ENCODE results near the gene LIMA1.
"Not testable (repeated sequence)": the region's sequence is repeated elsewhere in the genome, so short reads cannot be mapped to it uniquely, and the experiment has no call there.

LIMA1 gene

DNA sequence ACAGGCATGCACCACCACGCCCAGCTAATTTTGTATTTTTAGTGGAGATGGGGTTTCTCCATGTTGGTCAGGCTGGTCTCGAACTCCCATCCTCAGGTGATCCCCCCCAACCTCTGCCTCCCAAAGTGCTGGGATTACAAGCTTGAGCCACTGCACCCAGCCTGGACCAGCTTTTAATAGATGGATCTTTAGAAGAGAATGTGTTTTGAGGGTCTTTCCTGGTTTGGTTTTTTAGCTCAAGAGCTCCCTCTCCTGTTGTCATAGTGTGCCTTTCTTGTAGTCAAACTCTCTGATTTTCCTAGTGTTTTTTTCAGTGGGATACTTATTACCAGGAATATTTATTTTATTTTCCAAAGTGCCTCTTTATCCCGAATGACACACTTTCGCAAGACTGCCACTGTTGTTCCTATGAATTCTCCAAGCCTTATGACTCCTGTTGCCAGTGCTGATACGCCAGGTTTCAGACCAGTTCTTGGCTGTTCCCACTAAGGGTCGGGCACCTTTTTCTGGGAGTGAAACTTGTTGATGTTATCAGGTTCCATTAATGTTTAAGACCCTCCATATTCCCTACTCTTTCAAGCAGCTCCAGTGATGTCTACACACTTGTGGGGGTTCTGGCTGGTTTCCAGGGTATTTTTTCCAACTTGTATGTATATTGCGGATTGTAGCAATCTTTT, 31.5 kb upstream of the LIMA1 start:
- no peaks in the 10 kb centered on the region for H3K4me1 ChIP-seq (ENCODE audit: control insufficient read depth, insufficient read depth, low read length)
- WGBS, 2 experiments = 74% methylated on average over 6 to 7 of the region's 7 CpGs
- no peaks in the 10 kb centered on the region for H3K27me3 ChIP-seq (ENCODE audit: control insufficient read depth, insufficient read depth, low read length, poor library complexity, severe bottlenecking)
- H3K36me3 ChIP-seq (ENCODE audit: control insufficient read depth, insufficient read depth, low read length) = no peaks in the 10 kb centered on the region
- H3K27ac ChIP-seq (ENCODE audit: insufficient read depth, low read depth, low read length, poor library complexity, severe bottlenecking) = no peak overlapping the region
- no peaks in the 10 kb centered on the region for H3K9me3 ChIP-seq (ENCODE audit: control insufficient read depth, low read length)
- no peak overlapping the region for H3K4me3 ChIP-seq (ENCODE audit: insufficient read depth, low read depth, low read length)

DNA sequence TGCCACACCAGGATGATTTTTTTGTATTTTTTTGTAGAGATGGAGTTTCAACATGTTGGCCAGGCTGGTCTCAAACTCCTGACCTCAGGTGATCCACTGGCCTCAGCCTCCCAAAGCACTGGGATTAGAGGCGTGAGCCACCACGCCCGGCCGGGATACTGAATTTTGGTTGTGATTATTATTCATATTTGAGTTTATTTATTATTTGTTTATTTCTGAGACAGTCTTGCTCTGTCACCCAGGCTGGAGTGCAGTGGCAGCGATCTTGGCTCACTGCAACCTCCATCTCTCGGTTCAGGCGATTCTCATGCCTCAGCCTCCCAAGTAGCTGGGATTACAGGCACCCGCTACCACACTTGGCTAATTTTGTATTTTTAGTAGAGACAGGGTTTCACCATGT, 30.7 kb upstream of the LIMA1 start:
- not testable (repeated sequence) for H3K4me1 ChIP-seq (ENCODE audit: control insufficient read depth, insufficient read depth, low read length); H3K36me3 ChIP-seq (ENCODE audit: control insufficient read depth, insufficient read depth, low read length); H3K9me3 ChIP-seq (ENCODE audit: control insufficient read depth, low read length); H3K27ac ChIP-seq (ENCODE audit: insufficient read depth, low read depth, low read length, poor library complexity, severe bottlenecking); H3K27me3 ChIP-seq (ENCODE audit: control insufficient read depth, insufficient read depth, low read length, poor library complexity, severe bottlenecking); H3K4me3 ChIP-seq (ENCODE audit: insufficient read depth, low read depth, low read length)
- 87 to 96% methylated on average over 8 of the region's 8 CpGs for WGBS, 2 experiments

DNA sequence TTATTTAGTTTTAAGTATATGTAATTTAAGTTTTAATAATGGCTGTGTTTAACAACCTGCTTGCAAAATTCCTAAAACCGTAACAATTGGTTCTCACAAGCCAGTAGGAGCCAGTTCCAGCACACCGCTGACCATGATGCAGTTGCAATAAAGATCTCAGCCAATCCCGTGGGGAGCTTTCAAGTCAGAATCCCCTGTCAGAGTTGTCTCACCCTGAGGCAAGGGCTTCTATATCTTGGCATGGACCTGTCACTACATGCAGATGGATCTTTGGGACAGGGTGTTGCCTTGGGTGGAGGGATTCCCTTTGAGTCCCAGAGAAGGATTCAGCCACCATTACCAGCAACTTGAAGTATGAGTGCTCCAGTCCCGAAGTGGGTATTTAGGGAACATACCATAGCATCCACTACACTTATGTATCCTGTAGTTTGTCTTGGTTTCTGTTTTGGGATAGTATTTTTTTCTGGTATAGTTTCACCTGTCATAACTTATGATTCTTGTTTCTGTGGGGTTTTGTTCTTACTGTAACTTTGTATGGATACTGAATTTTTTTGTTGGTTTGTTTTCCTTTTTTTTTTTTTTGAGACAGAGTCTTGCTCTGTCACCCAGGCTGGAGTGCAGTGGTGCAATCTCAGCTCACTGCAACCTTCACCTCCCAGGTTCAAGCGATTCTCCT, 30.1 kb upstream of the LIMA1 start:
- no peak overlapping the region for H3K4me3 ChIP-seq (ENCODE audit: insufficient read depth, low read depth, low read length)
- 88 to 96% methylated on average over 4 to 5 of the region's 5 CpGs for WGBS, 2 experiments
- no peaks in the 10 kb centered on the region for H3K4me1 ChIP-seq (ENCODE audit: control insufficient read depth, insufficient read depth, low read length)
- no peaks in the 10 kb centered on the region for H3K27me3 ChIP-seq (ENCODE audit: control insufficient read depth, insufficient read depth, low read length, poor library complexity, severe bottlenecking)
- no peaks in the 10 kb centered on the region for H3K36me3 ChIP-seq (ENCODE audit: control insufficient read depth, insufficient read depth, low read length)
- no peak overlapping the region for H3K27ac ChIP-seq (ENCODE audit: insufficient read depth, low read depth, low read length, poor library complexity, severe bottlenecking)
- no peaks in the 10 kb centered on the region for H3K9me3 ChIP-seq (ENCODE audit: control insufficient read depth, low read length)

DNA sequence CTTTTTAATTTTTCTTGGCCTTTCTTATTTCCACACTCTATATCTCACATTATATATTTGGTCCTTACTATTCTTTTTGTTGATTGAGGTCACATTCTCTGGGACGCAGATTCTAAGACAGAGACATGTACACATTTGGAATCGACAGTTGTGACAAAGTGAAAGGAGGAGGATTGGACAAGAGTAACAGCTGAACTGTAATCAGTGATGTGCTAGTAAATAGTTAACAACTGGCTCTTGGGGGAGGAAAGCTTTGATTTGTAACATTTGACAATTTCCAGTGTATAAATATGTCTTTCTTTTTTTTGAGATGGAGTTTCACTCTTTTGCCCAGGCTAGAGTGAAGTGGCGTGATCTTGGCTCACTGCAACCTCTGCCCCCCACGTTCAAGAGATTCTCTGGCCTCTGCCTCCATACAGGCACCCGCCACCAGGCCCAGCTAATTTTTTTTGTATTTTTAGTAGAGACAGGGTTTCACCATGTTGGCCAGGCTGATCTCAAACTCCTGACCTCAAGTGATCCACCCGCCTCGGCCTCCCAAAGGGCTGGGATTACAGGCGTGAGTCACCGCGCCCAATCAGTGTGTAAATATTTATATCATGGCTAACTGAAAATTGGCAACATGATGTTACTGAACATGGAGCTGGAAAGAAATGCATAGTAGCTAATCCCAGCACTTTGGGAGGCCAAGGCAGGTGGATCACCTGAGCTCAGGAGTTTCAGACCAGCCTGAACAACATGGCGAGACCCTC, 28.7 kb upstream of the LIMA1 start:
- not testable (repeated sequence) for H3K4me1 ChIP-seq (ENCODE audit: control insufficient read depth, insufficient read depth, low read length); H3K9me3 ChIP-seq (ENCODE audit: control insufficient read depth, low read length); H3K27ac ChIP-seq (ENCODE audit: insufficient read depth, low read depth, low read length, poor library complexity, severe bottlenecking); H3K36me3 ChIP-seq (ENCODE audit: control insufficient read depth, insufficient read depth, low read length); H3K4me3 ChIP-seq (ENCODE audit: insufficient read depth, low read depth, low read length); H3K27me3 ChIP-seq (ENCODE audit: control insufficient read depth, insufficient read depth, low read length, poor library complexity, severe bottlenecking)
- WGBS, 2 experiments = 94 to 95% methylated on average over 11 of the region's 11 CpGs

DNA sequence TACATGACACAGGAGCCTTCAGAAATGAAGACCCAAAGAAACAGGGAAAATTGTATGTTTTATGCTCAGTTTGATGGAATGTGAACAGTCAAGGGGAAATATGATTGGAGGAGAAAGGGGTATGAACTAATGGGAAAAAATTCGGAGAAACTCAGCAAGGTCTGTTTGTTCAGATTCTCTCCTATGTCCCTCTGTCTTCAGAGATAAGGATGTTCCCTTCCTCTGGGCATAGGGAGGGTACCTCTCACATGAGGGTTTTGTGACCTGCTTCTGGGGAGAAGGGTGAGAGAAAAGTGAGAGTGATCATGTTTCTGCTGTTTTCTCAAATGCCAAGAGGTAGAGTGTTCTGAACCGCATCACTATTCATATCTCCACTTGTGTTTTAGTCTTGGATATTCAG, 26.6 kb upstream of the LIMA1 start:
- H3K36me3 ChIP-seq (ENCODE audit: control insufficient read depth, insufficient read depth, low read length) = no peaks in the 10 kb centered on the region
- H3K27me3 ChIP-seq (ENCODE audit: control insufficient read depth, insufficient read depth, low read length, poor library complexity, severe bottlenecking) = no peaks in the 10 kb centered on the region
- 89% methylated on average over 1 to 2 of the region's 2 CpGs for WGBS, 2 experiments
- H3K4me1 ChIP-seq (ENCODE audit: control insufficient read depth, insufficient read depth, low read length) = no peaks in the 10 kb centered on the region
- no peak overlapping the region for H3K4me3 ChIP-seq (ENCODE audit: insufficient read depth, low read depth, low read length)
- H3K9me3 ChIP-seq (ENCODE audit: control insufficient read depth, low read length) = no peaks in the 10 kb centered on the region
- H3K27ac ChIP-seq (ENCODE audit: insufficient read depth, low read depth, low read length, poor library complexity, severe bottlenecking) = no peak overlapping the region

DNA sequence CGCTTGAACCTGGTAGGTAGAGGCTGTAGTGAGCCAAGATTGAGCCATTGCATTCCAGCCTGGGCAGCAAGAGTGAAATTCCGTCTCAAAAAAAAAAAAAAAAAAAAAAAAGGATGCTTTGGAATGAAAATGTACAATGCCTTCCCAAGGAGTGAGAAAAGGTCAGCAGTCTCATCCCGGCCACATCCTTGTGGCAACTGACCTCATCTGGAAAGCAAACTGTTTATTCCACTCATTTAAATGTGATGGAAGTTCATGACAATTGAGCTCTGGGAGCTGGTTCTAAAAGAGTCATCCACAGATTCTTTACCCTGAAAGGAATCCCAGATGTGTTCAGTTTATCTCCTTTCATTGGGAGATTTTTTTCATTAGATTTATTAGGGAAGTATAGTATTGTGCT, 19.4 kb upstream of the LIMA1 start:
- no peaks in the 10 kb centered on the region for H3K36me3 ChIP-seq (ENCODE audit: control insufficient read depth, insufficient read depth, low read length)
- 90% methylated on average over 3 of the region's 3 CpGs for WGBS, 2 experiments
- no peak overlapping the region for H3K4me3 ChIP-seq (ENCODE audit: insufficient read depth, low read depth, low read length)
- H3K27ac ChIP-seq (ENCODE audit: insufficient read depth, low read depth, low read length, poor library complexity, severe bottlenecking) = no peak overlapping the region
- no peaks in the 10 kb centered on the region for H3K27me3 ChIP-seq (ENCODE audit: control insufficient read depth, insufficient read depth, low read length, poor library complexity, severe bottlenecking)
- H3K9me3 ChIP-seq (ENCODE audit: control insufficient read depth, low read length) = no peaks in the 10 kb centered on the region
- no peaks in the 10 kb centered on the region for H3K4me1 ChIP-seq (ENCODE audit: control insufficient read depth, insufficient read depth, low read length)

DNA sequence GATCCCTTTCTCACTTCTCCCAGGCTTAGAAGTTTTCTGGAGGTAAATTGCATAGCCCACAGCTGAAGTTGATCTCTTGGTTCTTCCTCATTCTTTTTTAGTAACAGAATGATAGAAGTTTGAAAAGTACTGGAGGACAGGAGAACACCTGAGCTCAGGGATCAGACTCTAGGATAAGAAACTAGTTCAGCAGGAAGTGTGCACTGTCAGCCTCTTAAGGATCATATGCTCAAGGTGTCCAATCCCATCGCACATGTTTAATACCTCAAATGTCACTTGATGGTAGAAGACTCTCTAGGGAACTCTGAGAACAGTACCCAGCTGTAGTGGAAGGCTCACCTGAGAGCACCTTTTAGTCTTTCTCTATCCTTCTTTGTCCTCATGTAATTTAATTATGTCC, 14.7 kb upstream of the LIMA1 start:
- H3K27ac ChIP-seq (ENCODE audit: insufficient read depth, low read depth, low read length, poor library complexity, severe bottlenecking) = no peak overlapping the region
- H3K4me1 ChIP-seq (ENCODE audit: control insufficient read depth, insufficient read depth, low read length) = no peaks in the 10 kb centered on the region
- no peaks in the 10 kb centered on the region for H3K36me3 ChIP-seq (ENCODE audit: control insufficient read depth, insufficient read depth, low read length)
- WGBS, 2 experiments = 91 to 94% methylated on average over 1 of the region's 1 CpG
- H3K9me3 ChIP-seq (ENCODE audit: control insufficient read depth, low read length) = no peaks in the 10 kb centered on the region
- H3K27me3 ChIP-seq (ENCODE audit: control insufficient read depth, insufficient read depth, low read length, poor library complexity, severe bottlenecking) = no peaks in the 10 kb centered on the region
- H3K4me3 ChIP-seq (ENCODE audit: insufficient read depth, low read depth, low read length) = no peak overlapping the region

DNA sequence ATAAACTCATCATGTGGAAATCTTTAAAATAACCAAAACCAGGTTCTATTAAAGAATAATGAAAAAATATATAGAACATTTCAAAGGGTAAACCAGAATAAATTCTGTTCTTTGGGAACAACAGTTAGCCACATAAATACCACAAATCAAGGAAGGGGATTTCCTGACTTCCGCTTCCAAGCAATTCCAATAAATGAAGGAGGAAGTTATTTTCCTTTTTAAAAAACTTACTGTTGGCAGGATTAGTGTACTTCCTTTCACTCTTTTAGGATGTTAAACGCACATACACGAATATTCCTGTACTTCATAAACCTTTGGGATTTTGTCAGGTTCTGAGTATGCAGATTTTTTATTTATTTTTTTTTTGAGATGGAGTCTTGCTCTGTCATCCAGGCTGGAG, 13.7 kb upstream of the LIMA1 start:
- no peaks in the 10 kb centered on the region for H3K4me1 ChIP-seq (ENCODE audit: control insufficient read depth, insufficient read depth, low read length)
- no peaks in the 10 kb centered on the region for H3K9me3 ChIP-seq (ENCODE audit: control insufficient read depth, low read length)
- no peak overlapping the region for H3K4me3 ChIP-seq (ENCODE audit: insufficient read depth, low read depth, low read length)
- no peaks in the 10 kb centered on the region for H3K27me3 ChIP-seq (ENCODE audit: control insufficient read depth, insufficient read depth, low read length, poor library complexity, severe bottlenecking)
- 89 to 97% methylated on average over 2 to 3 of the region's 3 CpGs for WGBS, 2 experiments
- H3K36me3 ChIP-seq (ENCODE audit: control insufficient read depth, insufficient read depth, low read length) = no peaks in the 10 kb centered on the region
- H3K27ac ChIP-seq (ENCODE audit: insufficient read depth, low read depth, low read length, poor library complexity, severe bottlenecking) = no peak overlapping the region

DNA sequence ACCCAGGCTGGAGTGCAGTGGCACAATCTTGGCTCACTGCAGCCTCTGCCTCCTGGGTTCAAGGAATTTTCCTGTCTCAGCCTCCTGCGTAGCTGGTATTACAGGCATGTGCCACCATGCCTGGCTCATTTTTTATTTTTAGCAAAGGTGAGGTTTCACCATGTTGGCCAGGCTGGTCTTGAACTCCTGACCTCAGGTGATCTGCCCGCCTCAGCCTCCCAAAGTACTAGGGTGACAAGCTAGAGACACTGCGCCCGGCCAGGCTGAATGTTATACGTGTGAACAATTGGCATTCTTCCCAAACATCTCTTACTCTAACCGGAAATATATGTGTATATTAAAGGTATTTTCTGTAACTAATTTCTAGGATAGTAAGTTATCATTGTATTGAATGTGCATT, 13.2 kb upstream of the LIMA1 start:
- Histone ChIP-seq H3K36me3 (ENCODE audit: control insufficient read depth, insufficient read depth, low read length) (no peaks in the 10 kb centered on the region), H3K9me3 (ENCODE audit: control insufficient read depth, low read length) (no peaks in the 10 kb centered on the region), H3K4me1 (ENCODE audit: control insufficient read depth, insufficient read depth, low read length) (no peaks in the 10 kb centered on the region), H3K27ac (ENCODE audit: insufficient read depth, low read depth, low read length, poor library complexity, severe bottlenecking) (no peak overlapping the region), H3K27me3 (ENCODE audit: control insufficient read depth, insufficient read depth, low read length, poor library complexity, severe bottlenecking) (no peaks in the 10 kb centered on the region), H3K4me3 (ENCODE audit: insufficient read depth, low read depth, low read length) (no peak overlapping the region)
- 96% methylated on average over 5 to 6 of the region's 6 CpGs for WGBS, 2 experiments

DNA sequence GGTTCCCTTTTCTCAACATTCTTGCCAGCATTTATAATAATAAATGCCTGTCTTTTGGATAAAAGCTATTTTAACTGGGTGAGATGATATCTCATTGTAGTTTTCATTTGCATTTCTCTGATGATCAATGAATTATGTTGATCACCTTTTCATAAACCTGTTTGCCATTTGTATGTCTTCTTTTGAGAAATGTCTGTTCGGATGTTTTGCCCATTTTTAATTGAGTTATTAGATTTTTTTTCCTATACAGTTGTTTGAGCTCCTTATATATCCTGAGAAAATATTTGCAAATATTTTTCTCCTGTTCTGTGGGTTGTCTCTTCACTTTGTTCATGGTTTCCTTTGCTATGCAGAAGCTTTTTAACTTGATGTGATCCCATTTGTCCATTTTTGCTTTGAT, 8.1 kb upstream of the LIMA1 start:
- WGBS, 2 experiments = 100% methylated on average over 1 of the region's 1 CpG; no CpG with 5 or more reads in 1 of the 2 experiments

More for the DNA sequence above, 8.1 kb upstream of the LIMA1 start:
- Histone ChIP-seq H3K27ac (ENCODE audit: insufficient read depth, low read depth, low read length, poor library complexity, severe bottlenecking) (no peak overlapping the region), H3K9me3 (ENCODE audit: control insufficient read depth, low read length) (no peaks in the 10 kb centered on the region), H3K36me3 (ENCODE audit: control insufficient read depth, insufficient read depth, low read length) (no peaks in the 10 kb centered on the region), H3K4me3 (ENCODE audit: insufficient read depth, low read depth, low read length) (no peak overlapping the region), H3K27me3 (ENCODE audit: control insufficient read depth, insufficient read depth, low read length, poor library complexity, severe bottlenecking) (no peaks in the 10 kb centered on the region), H3K4me1 (ENCODE audit: control insufficient read depth, insufficient read depth, low read length) (no peaks in the 10 kb centered on the region)

All from ectodermal cell (in vitro differentiated cells).